Measurements from ENCODE around the gene CUL4A. TPM values are rescaled to one million over a fixed set of nuclear protein-coding genes. Genes with fewer than 3 reads are reported as not detected.

CUL4A gene
- polyA plus RNA-seq, 1 of the 3 experiments (the other 2 are of a cell fraction): 51.2 TPM

DNA sequence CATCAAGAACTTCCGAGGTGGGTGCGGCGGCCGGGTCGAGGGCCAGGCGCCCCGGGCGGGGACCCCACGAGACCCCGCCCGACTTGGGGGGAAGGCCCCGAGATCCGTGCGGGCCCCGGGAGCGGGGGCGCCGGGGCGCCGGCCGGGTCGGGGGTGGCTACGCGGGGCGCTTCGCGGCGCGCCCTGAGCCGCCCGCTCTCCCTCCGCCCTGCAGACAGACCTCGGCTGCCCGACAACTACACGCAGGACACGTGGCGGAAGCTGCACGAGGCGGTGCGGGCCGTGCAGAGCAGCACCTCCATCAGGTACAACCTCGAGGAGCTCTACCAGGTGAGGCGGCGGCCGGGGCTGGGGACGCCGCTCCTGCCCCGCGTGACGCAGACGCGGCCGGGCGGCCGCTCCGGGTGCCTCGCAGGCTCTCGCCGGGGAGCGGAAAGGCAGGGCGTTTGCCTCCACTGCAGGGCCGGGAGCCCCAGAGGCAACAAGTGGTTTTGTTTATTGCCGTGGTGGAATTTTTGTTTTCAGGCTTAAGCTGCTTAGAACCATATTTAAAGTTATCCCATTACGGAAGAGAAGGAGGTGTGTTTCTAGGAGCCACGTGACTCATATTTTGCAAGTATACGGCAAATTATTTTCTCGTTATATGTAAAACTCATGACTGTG, 477 bp downstream of the CUL4A start:
- ChIA-PET POLR2A (interaction anchor here (1.3 to 2.0 kb wide), 3 partner anchors 87 to 208 kb away, joined by 3 to 9 read pairs (median 5); partner anchors contain the start of genes F10 and LAMP1), CTCF (interaction anchor here (0.7 to 2.6 kb wide), 5 partner anchors 10 to 267 kb away, joined by 3 to 7 read pairs (median 4); no protein-coding TSS in a partner anchor)
- H3K36me3 ChIP-seq (replicated peaks in 1 of 2; ENCODE audit: control insufficient read depth in 1 of 2, insufficient read depth in 2 of 2, low read length in 1 of 2): peaks cover 20 to 31% of the 10 kb centered on the region in 2 experiments
- H3K4me3 ChIP-seq (ENCODE audit: low read depth in 2 of 2, low read length in 1 of 2): peak overlapping the region; percentile 89 to 97
- H3K9me2 ChIP-seq: no peaks in the 10 kb centered on the region
- H4K20me1 ChIP-seq (ENCODE audit: insufficient read depth): peaks cover 54% of the 10 kb centered on the region
- H3K9ac ChIP-seq: peak overlapping the region; percentile 78
- DNase-seq: peak; percentile 75
- no peak for TF ChIP-seq TEAD4 (IDR thresholded peaks at IDR 0.05; ENCODE audit: borderline replicate concordance, insufficient read depth)
- TF ChIP-seq IRF3 (IDR thresholded peaks at IDR 0.05; ENCODE audit: low read depth, low read length): no peak
- TF ChIP-seq CHD2 (IDR thresholded peaks at IDR 0.05; ENCODE audit: low read length, partially characterized antibody): no peak
- TF ChIP-seq EZH2phosphoT487 (IDR thresholded peaks at IDR 0.05; ENCODE audit: borderline replicate concordance, low read depth): no peak
- peak; percentile 91 for TF ChIP-seq MXI1 (IDR thresholded peaks at IDR 0.05; ENCODE audit: low read depth, low read length)
- no peak for TF ChIP-seq FOXJ3 (CRISPR knock-in tag; IDR thresholded peaks at IDR 0.05)
- TF ChIP-seq, protein P1, sequence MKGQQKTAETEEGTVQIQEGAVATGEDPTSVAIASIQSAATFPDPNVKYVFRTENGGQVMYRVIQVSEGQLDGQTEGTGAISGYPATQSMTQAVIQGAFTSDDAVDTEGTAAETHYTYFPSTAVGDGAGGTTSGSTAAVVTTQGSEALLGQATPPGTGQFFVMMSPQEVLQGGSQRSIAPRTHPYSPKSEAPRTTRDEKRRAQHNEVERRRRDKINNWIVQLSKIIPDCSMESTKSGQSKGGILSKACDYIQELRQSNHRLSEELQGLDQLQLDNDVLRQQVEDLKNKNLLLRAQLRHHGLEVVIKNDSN (IDR thresholded peaks at IDR 0.05; ENCODE audit: borderline replicate concordance, low read depth): peak; percentile 81; the same call in 1 of the 2 replicates
- TF ChIP-seq ELF1 (IDR thresholded peaks at IDR 0.05): no peak
- no peak for TF ChIP-seq GABPA (IDR thresholded peaks at IDR 0.05; ENCODE audit: low read depth)
- TF ChIP-seq POLR2AphosphoS5 (IDR thresholded peaks at IDR 0.05; ENCODE audit: low read depth, low read length): no peak
- TF ChIP-seq MAX (IDR thresholded peaks at IDR 0.05; ENCODE audit: low read depth): peak; percentile 95
- TF ChIP-seq, protein P2, sequence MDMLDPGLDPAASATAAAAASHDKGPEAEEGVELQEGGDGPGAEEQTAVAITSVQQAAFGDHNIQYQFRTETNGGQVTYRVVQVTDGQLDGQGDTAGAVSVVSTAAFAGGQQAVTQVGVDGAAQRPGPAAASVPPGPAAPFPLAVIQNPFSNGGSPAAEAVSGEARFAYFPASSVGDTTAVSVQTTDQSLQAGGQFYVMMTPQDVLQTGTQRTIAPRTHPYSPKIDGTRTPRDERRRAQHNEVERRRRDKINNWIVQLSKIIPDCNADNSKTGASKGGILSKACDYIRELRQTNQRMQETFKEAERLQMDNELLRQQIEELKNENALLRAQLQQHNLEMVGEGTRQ (IDR thresholded peaks at IDR 0.05; ENCODE audit: borderline replicate concordance, low read depth, low read length): no peak
- TF ChIP-seq PBX3 (IDR thresholded peaks at IDR 0.05): no peak
- no peak for TF ChIP-seq NFIC (IDR thresholded peaks at IDR 0.05; ENCODE audit: borderline replicate concordance)
- TF ChIP-seq JUND (IDR thresholded peaks at IDR 0.05): no peak
- TF ChIP-seq TAF1 (IDR thresholded peaks at IDR 0.05; ENCODE audit: borderline replicate concordance, low read depth, low read length): no peak
- TF ChIP-seq FOXM1 (IDR thresholded peaks at IDR 0.05; ENCODE audit: low read depth): no peak
- no peak overlapping the region for H2AFZ ChIP-seq (ENCODE audit: low read depth)
- peaks cover 5% of the 10 kb centered on the region for H3F3A ChIP-seq (replicated peaks; ENCODE audit: insufficient read depth)
- H3K79me2 ChIP-seq (ENCODE audit: insufficient read depth): peaks cover 87% of the 10 kb centered on the region
- H3K27ac ChIP-seq (ENCODE audit: low read depth in 2 of 2, low read length in 1 of 2): peak overlapping the region; percentile 71 to 85
- H3K9me3 ChIP-seq: no peaks in the 10 kb centered on the region
- 0% methylated on average over 23 of the region's 67 CpGs for WGBS (ENCODE audit: low lambda C conversion rate)
- peak overlapping the region; percentile 82 for H3K4me2 ChIP-seq
- peaks cover 11 to 25% of the 10 kb centered on the region in 2 experiments for H3K4me1 ChIP-seq (ENCODE audit: control insufficient read depth in 1 of 2, insufficient read depth in 2 of 2, low read depth in 1 of 2, low read length in 1 of 2)
- no peaks in the 10 kb centered on the region for H3K27me3 ChIP-seq (ENCODE audit: insufficient read depth)
